Retinal pigment epithelial cell (primary cell): ENCODE results near the gene GALNS.

Experiments used
- DNase-seq: peaks from one replicate; pipeline ENCODE4 v3.0.0-alpha.2; 2010; ENCODE audit warnings: low read depth
- H3K4me3 ChIP-seq: 2 replicates; pipeline ENCODE4 v1.5.1; 2011; ENCODE audit warnings: mild to moderate bottlenecking, low read length, control low read depth, moderate library complexity
- TF ChIP-seq, protein P1 (sequence below): conservative IDR thresholded peaks from 2 replicates; pipeline ENCODE4 v1.5.1; 2011; ENCODE audit warnings: low read depth, low read length, control low read depth, inconsistent platforms

The GALNS gene

DNA sequence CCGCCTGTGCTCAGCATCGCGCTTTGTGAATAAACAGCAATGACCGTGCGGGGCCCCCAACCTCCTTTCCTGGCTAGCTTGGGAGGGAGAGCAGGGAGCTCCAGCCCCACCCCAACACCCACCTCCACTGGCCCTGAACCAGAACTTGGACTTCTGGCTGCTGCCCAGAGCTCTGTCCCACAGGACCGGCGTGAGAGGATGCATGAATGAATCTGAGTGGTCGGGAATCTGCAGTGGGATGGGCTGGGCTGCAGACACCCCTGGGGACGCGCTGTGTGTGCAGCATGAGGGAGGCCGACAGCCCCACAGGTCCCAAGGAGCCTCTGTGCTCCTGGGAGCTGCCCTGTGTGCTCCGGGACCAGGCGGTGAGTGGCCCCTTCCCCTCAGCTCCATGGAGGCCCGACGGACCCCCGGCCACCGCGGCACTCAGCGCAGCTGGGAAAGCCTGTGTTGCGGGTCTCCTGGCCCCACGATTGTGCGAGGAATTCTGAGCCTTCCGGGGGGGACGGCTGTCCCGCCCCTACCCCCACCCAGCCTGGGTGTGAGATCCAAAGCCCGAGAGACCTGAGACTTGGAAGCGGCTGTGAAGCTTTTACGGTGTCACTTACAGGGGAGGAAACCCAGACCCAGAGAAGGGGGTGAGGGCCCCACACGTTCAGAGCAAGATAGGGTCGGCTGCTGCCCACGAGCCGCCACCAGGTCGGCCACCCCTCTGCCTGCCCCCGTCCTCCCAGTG lies 77.2 kb downstream of the GALNS start:
- H3K4me3 ChIP-seq: no peak overlapping the region
- no peak for DNase-seq
- TF ChIP-seq, protein P1, sequence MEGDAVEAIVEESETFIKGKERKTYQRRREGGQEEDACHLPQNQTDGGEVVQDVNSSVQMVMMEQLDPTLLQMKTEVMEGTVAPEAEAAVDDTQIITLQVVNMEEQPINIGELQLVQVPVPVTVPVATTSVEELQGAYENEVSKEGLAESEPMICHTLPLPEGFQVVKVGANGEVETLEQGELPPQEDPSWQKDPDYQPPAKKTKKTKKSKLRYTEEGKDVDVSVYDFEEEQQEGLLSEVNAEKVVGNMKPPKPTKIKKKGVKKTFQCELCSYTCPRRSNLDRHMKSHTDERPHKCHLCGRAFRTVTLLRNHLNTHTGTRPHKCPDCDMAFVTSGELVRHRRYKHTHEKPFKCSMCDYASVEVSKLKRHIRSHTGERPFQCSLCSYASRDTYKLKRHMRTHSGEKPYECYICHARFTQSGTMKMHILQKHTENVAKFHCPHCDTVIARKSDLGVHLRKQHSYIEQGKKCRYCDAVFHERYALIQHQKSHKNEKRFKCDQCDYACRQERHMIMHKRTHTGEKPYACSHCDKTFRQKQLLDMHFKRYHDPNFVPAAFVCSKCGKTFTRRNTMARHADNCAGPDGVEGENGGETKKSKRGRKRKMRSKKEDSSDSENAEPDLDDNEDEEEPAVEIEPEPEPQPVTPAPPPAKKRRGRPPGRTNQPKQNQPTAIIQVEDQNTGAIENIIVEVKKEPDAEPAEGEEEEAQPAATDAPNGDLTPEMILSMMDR: no peak

DNA sequence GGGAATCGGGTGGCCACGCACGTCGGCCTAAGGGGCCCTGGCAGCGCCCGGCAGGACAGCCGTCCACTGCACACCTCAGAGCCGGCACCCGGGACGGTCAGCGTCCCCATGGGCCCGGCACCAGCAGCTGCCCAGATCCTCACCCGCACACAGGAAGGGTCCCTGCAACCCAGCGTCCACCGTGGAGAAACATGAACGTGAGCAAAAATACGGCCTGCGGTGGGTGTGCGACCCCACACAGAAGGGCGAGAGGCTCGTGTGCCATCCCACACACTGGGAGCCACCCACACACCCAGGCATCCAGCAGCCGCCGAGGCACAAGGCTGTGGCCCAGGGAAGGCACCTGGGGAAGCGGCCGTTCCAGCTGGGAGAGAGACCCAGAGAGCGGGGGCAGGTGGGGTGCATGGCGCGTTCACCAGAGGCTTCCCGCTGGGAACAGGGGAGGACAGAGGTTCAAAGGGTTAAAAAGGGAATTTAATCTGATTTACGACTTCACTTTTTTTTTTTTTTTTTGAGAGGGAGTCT lies 78.1 kb downstream of the GALNS start:
- H3K4me3 ChIP-seq: no peak overlapping the region
- DNase-seq: no peak
- TF ChIP-seq, protein P1: no peak

DNA sequence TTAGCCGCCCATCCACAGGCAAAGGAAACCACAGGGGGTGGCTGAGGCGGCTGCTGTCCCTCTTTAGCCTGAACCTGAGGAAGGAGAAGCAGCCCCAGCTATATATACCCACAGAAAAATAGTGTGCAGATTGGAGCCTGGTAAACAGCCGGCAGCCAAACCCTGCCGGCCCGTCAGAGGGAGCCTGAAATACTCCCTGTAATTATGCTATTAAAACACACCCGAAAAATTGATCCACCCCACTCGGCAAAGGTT lies 78.5 kb downstream of the GALNS start:
- H3K4me3 ChIP-seq: no peak overlapping the region
- TF ChIP-seq, protein P1: no peak
- DNase-seq: no peak

DNA sequence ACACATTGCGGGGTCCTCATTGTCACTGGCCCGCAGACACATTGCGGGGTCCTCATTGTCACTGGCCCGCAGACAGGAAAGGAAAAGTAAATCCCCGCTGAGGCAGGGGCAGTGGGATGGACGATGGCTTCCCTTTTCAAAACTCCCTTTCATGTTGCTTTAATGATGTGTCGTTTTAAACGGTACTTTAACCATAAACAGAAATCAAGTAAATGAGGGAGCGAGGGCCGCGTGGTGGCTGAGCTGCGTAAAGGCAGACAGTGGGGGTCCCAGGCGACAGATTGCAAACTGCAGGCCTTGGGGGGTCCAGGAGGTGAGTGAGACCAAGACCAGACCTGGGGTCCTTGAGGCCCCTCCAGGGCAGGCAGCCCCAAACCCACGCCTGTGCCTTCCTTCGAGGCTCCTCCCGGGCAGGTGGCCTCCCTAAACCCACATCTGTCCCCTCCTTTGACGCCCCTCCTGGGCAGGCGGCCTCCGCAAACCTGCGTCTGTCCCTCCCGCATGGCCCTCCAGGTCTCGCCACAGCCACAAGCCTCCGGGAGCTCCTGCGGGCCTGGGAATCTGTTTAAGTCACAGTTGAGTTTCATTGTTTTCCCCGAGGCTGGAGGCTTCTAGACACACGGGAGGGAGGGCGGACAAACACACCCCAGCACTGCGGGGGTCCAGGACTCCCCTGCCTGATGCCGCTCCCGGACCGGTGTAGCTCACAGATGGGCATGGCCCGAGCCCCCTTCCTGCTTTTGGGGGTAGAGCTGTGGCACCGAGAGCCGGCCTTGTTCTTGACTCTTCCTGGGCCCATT lies 79.1 kb downstream of the GALNS start:
- TF ChIP-seq, protein P1: no peak
- DNase-seq: no peak

DNA sequence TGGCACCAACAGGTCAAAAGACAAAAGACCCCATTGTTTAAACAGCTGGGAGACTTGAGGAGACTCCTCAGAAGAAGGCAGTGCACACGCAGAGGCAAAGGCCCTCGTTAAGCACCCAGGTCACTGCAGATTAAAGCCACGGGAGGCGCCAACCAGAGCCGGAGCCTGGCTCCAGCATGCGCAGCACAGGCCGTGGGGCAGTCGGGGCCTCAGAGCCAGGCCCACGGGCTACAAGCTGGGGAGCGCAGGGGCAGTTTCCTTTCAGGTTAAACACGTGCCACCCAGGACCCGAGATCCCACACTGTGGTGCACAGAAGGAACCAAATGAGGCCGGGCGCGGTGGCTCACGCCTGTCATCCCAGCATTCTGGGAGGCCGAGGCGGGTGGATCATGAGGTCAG lies 80.9 kb downstream of the GALNS start:
- H3K4me3 ChIP-seq: no peak overlapping the region
- DNase-seq: no peak
- TF ChIP-seq, protein P1: peak; percentile 22

More for the DNA sequence above, 79.1 kb downstream of the GALNS start:
- no peak overlapping the region for H3K4me3 ChIP-seq

DNA sequence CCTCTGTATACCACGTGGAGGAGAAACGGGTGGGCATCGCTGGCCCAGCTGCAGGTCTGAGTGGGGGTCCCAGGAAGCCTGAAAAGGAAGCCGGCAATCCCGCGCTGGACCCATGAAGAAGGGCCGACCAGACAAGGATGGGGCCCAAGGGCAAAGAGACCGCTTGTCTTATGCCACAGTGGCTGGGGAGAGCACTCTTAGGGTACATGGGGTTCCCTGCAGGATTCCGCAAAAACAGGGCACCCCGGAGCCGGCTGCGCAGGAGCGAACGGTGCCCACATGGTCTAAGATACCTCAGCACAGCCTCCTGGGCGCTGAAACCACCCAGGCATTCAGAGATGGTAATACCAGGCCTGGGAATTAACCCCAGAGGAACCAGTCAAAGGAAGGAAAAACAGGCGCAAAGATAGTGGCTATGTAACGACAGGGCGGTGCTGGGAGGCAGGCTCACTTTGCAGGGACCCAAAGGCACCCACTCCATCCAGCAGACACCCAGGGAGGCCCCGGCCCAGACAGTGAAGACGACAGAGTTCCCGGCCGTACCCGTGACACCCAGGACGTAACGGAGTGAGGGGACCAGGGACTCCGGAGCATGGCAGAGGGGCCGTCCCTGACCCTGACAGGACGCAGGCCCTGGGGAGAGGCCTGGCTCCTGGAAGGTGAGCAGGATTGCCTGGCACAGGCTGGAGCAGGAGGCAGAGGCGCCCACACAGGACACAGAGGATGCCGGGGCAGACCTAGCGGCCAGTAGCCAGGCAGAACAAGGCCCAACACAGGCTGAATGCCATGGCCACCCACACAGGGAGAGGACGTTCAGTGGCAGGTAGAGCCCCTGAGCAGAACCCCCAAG lies 82.0 kb downstream of the GALNS start:
- no peak for DNase-seq
- H3K4me3 ChIP-seq: no peak overlapping the region
- TF ChIP-seq, protein P1: no peak
